Heart left ventricle (tissue), 16 donors: ENCODE measurements around the gene CTU2. TPM values are rescaled to one million over a fixed set of nuclear protein-coding genes. Genes with fewer than 3 reads are reported as not detected.

Experiments used
- ATAC-seq, 4 donors: fragments of 200-7000 bp; cut with Tn5 transposase; one replicate each; pipeline ENCODE4 v1.9.1; 2020 to 2022; ENCODE audit warnings: moderate library complexity in 4 of 4, mild to moderate bottlenecking in 3 of 4, moderate number of reproducible peaks in 1 of 4
- DNase-seq, 5 donors: peaks; one replicate each; pipeline ENCODE4 v3.0.0-alpha.2; 2020
- H3K27ac ChIP-seq, 12 donors: fragments of 200-600 bp; sonication (generic) in 4 of 12; one replicate each; pipeline versions ENCODE4 v1.5.0 to v1.8.0; 2016 to 2022; ENCODE audit warnings: mild to moderate bottlenecking in 2 of 12
- H3K27me3 ChIP-seq, 9 donors: fragments of 200-600 bp; sonication (generic) in 2 of 9; one replicate each; pipeline versions ENCODE4 v1.5.1 to v1.8.0; 2016 to 2022; ENCODE audit warnings: mild to moderate bottlenecking in 3 of 9
- H3K36me3 ChIP-seq, 9 donors: fragments of 200-600 bp; sonication (generic) in 2 of 9; one replicate each; pipeline versions ENCODE4 v1.5.0 to v1.8.0; 2018 to 2022; ENCODE audit warnings: mild to moderate bottlenecking in 2 of 9
- H3K4me1 ChIP-seq, 12 donors: fragments of 200-600 bp; sonication (generic) in 4 of 12; one replicate each; pipeline versions ENCODE4 v1.5.0 to v1.8.0; 2016 to 2022; ENCODE audit warnings: mild to moderate bottlenecking in 3 of 12
- H3K4me3 ChIP-seq, 12 donors: fragments of 200-600 bp; sonication (generic) in 4 of 12; one replicate each; pipeline versions ENCODE4 v1.5.0 to v1.8.0; 2017 to 2022; ENCODE audit warnings: mild to moderate bottlenecking in 9 of 12, moderate library complexity in 4 of 12
- H3K9me3 ChIP-seq, 12 donors: fragments of 200-600 bp; sonication (generic) in 4 of 12; one replicate each; pipeline versions ENCODE4 v1.5.0 to v1.8.0; 2016 to 2022; ENCODE audit warnings: mild to moderate bottlenecking in 1 of 12
- POLR2A ChIP-seq, 2 donors: fragments of 450-650 bp; IDR thresholded peaks; one replicate each; pipeline ENCODE4 v1.6.1; 2017; ENCODE audit warnings: antibody characterized with exemption in 2 of 2, mild to moderate bottlenecking in 2 of 2, moderate library complexity in 2 of 2
- WGBS, 4 donors: extraction: QIAGEN DNeasy Blood & Tissue Kit in 2 of 4; methylation state at CpG; one replicate each; pipeline versions ENCODE4 v1.1.5 to v1.1.7; 2013 to 2018; 5-methylcytosine and 5-hydroxymethylcytosine counted together
- intact Hi-C, 10 donors: fragments of 100-400 bp; cut with DNase I; formaldehyde crosslinking; loops; one replicate each; pipeline versions ENCODE4 v1.11.1 to v1.14.2; 2022
- polyA plus RNA-seq, 2 donors: library from polyadenylated mRNA; stranded (reverse); fragments of 200-250 nt; gene quantifications; one replicate each; pipeline ENCODE4 v1.2.3, GENCODE V29; 2013
- total RNA-seq, 9 donors: library from RNA; depleted of rRNA in 2 of 9; stranded (reverse); fragments of >200 nt in 2 of 9; fragmentation: NEBNext Ultra II Directional in 3 of 9; extraction: Animal tissue kit (Norgen Biotek cat#: 25700) in 3 of 9; gene quantifications; one replicate each; pipeline versions ENCODE4 v1.1.0 to v1.2.4, GENCODE V29; 2016 to 2023
- TF ChIP-seq, protein P1 (sequence below), 12 donors: fragments of 200-600 bp; sonication (generic) in 4 of 12; IDR thresholded peaks; one replicate each; pipeline versions ENCODE4 v1.5.0 to v1.8.0; 2018 to 2022; ENCODE audit warnings: antibody characterized with exemption in 12 of 12, mild to moderate bottlenecking in 5 of 12
- donor health status: ischemic (EF 13 %, LVEDD 7.1; RV severe dilation, severe dysfunction).
- donor health status: healthy with polysubstance abuse.
- donor health status: DM: no; HTN: yes; CAD: no.
- donor health status: DM: no; HTN: no; CAD: no.
- donor health status: ischemic (EF 25% LVEDD 6.9; RV normal size, moderate dysfunction).
- donor health status: ischemic (EF 25% LVEDD 5.7; RV mildly dilated, moderate dysfunction).
- donor health status: healthy.
- donor health status: DM: yes; HTN: yes; CAD: no.
- donor health status: ischemic (EF 35%, LVEDD 5.7; RV mildly dilated, moderate dysfunction).
- donor health status: nonischemic (EF 11% LVEDD 7.7; RV severe dilation, severe dysfunction).
- donor health status: DM: yes; HTN: yes; CAD: no.
- donor health status: PGD.
- donor health status: ischemic (EF 29% LVEDD 5.4; RV normal size, mild dysfunction).
- donor health status: nonischemic (EF 23%, LVEDD 6.1; RV moderate dilation, normal function).

The CTU2 gene
- total and polyA plus RNA-seq, 11 donors: 6.5 to 20.8 (median 13.0) TPM

DNA sequence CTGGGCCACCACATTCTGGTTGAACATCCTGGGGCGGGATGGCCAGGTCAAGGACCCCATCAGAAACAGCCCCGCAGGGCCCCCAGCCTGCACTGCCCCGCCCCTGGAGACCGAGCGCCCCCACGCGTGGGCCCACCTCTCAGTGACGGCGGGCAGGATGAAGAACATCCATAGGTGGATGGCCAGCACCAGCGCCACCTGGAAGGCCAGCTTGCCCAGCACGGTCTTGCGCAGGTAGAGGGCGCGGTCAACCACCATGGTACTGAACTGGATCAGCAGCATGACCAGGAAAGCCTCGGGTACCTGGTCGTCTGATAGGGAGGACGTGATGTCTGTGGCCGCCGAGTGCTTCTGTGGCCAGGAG lies 13.6 kb downstream of the CTU2 start:
- WGBS, 4 donors: 94 to 97% (median 95%) methylated on average over 11 to 19 of the region's 19 CpGs
- ATAC-seq (no peak), DNase-seq (no peak)
- intact Hi-C loops: no loop called here
- TF ChIP-seq POLR2A (IDR thresholded peaks at IDR 0.05): no peak
- TF ChIP-seq, protein P1, sequence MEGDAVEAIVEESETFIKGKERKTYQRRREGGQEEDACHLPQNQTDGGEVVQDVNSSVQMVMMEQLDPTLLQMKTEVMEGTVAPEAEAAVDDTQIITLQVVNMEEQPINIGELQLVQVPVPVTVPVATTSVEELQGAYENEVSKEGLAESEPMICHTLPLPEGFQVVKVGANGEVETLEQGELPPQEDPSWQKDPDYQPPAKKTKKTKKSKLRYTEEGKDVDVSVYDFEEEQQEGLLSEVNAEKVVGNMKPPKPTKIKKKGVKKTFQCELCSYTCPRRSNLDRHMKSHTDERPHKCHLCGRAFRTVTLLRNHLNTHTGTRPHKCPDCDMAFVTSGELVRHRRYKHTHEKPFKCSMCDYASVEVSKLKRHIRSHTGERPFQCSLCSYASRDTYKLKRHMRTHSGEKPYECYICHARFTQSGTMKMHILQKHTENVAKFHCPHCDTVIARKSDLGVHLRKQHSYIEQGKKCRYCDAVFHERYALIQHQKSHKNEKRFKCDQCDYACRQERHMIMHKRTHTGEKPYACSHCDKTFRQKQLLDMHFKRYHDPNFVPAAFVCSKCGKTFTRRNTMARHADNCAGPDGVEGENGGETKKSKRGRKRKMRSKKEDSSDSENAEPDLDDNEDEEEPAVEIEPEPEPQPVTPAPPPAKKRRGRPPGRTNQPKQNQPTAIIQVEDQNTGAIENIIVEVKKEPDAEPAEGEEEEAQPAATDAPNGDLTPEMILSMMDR (IDR thresholded peaks at IDR 0.05): no peak
- Histone ChIP-seq H3K4me3 (no peak overlapping the region), H3K27ac (peak overlapping the region in 1 of 12 donors; percentile 67), H3K27me3 (no peaks in the 10 kb centered on the region), H3K9me3 (no peaks in the 10 kb centered on the region), H3K4me1 (no peaks in the 10 kb centered on the region), H3K36me3 (peaks cover 0 to 100% (median 87%) of the 10 kb centered on the region in 9 donors)

DNA sequence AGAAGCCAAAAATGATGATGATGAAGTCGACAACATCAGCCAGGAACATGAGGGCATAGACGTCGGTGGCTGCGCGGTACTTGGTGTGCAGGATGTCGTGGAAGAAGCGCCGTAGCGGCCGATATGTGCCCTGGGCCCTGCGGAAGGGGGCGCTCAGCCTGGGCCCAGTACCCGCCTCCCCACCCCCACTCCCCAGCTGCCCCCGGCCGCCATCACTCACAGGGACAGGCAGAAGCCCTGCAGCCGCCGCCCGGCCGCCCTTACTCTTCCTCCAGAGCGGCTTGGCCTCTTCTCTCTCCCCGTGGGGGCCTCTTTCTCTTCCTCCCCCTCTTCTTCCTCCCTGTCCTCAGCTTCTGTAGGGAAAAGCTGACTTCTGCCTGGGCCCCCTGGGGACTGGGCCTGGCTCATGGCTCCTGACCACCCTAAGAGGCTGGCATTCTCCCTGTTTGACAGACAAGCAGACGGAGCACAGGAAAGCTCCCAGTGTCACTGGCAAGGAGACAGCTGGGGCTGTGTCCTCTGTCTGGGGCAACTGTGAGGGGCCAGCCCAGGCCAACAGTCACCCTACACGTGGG lies 14.2 kb downstream of the CTU2 start:
- Histone ChIP-seq H3K27ac (peak overlapping the region in 1 of 12 donors; percentile 67), H3K4me1 (no peaks in the 10 kb centered on the region), H3K36me3 (peaks cover 0 to 100% (median 87%) of the 10 kb centered on the region in 9 donors), H3K27me3 (no peaks in the 10 kb centered on the region), H3K4me3 (no peak overlapping the region), H3K9me3 (no peaks in the 10 kb centered on the region)
- intact Hi-C loops: no loop called here
- TF ChIP-seq, protein P1 (IDR thresholded peaks at IDR 0.05): no peak
- no peak for TF ChIP-seq POLR2A (IDR thresholded peaks at IDR 0.05)
- WGBS, 4 donors: 90 to 96% (median 95%) methylated on average over 22 to 23 of the region's 23 CpGs
- ATAC-seq (no peak), DNase-seq (no peak)

DNA sequence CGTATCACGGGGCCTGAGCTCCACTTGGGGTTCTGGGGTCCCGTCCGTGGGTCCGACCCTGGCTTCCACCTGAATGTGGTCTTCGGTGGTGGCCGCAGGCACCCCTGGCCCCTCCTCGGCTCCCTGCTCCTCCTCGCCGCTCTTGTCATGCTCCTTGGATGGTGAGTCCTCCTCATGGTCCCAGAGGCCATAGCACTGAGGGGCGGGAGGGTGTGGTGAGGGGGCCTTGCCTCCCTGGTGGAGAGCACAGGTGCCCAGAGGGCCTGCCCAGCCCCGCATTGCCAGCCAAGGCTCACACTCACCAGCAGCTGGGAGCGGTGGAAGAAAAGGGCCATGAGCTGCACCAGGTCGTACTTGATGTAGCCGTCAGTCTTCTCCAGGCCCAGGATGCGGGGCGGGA lies 14.9 kb downstream of the CTU2 start:
- H3K36me3 ChIP-seq: peaks cover 0 to 100% (median 87%) of the 10 kb centered on the region in 9 donors
- ATAC-seq (no peak), DNase-seq (no peak)
- intact Hi-C loops: no loop called here
- H3K4me3 ChIP-seq: no peak overlapping the region
- H3K27me3 ChIP-seq: no peaks in the 10 kb centered on the region
- WGBS, 4 donors: 94 to 98% (median 96%) methylated on average over 17 of the region's 17 CpGs
- H3K27ac ChIP-seq: no peak overlapping the region
- H3K9me3 ChIP-seq: no peaks in the 10 kb centered on the region
- H3K4me1 ChIP-seq: no peaks in the 10 kb centered on the region
- TF ChIP-seq, protein P1 (IDR thresholded peaks at IDR 0.05): no peak
- no peak for TF ChIP-seq POLR2A (IDR thresholded peaks at IDR 0.05)

DNA sequence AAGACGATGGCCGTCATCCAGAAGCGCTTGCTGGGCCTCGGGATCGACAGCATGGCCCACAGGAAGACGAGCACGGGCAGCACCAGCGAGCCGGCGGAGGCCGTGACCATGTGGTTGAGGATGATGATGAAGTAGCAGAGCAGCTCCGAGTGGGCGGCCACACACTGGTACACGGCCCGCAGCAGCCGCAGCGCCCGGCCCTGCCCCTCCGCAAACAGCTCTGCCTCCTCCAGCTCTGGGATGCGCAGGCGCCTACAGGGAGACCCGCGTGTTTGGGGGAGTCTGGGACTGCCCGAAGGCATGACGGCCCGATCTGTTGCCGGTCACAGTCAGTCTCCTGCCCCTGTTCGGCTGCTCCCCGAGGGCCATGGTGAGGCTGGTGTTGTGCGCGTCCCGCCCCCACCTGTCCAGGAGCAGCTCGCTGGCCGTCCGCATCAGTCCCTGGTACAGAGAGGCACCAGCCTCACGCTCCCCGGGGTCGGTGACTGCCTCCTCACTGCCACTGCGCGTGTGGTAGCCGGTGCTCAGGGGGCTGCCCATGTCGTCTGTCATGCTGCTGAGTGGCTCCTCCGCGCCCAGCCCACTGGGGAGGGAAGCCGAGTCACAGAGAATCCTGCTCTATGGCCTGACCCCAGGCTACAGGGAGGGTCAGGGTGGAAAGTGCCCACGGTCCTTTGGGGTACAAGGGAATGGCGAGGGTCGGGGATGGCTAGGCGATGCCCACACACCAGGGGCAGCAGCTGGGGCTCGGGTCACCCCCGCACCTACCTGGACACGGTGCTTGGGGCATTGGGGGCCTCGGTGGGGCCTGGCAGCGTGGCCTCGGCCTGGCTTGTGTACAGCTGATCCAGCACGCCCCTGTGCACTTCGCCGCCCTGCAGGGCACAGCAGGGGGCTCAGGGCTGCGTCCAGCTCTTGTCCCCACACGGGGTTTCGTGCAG lies 15.8 kb downstream of the CTU2 start:
- ATAC-seq: no peak
- Histone ChIP-seq H3K36me3 (peaks cover 0 to 100% (median 87%) of the 10 kb centered on the region in 9 donors), H3K4me1 (no peaks in the 10 kb centered on the region), H3K27ac (no peak overlapping the region), H3K27me3 (no peaks in the 10 kb centered on the region), H3K9me3 (no peaks in the 10 kb centered on the region), H3K4me3 (no peak overlapping the region)
- DNase-seq: no peak
- 92 to 97% (median 96%) methylated on average over 25 to 61 of the region's 61 CpGs for WGBS, 4 donors
- intact Hi-C loops: no loop called here
- TF ChIP-seq, protein P1 (IDR thresholded peaks at IDR 0.05): no peak
- no peak for TF ChIP-seq POLR2A (IDR thresholded peaks at IDR 0.05)
